ENCODE measurements around the gene FRMD7. TPM values are rescaled to one million over a fixed set of nuclear protein-coding genes. Genes with fewer than 3 reads are reported as not detected.

The FRMD7 gene
- total and polyA plus RNA-seq, 2 of the 4 experiments (the other 2 are of a cell fraction), result not detected

GRCh38 chrX:132045456-132045855, 82.4 kb downstream of the FRMD7 start:
- no peaks in the 10 kb centered on the region for H3K36me3 ChIP-seq (ENCODE audit: control insufficient read depth, insufficient read depth, low read length)
- no CpG with 5 or more reads among the region's 2 CpGs for WGBS, 2 experiments (ENCODE audit: extremely low coverage in 2 of 2, insufficient read length in 1 of 2)
- H3K9me1 ChIP-seq (ENCODE audit: insufficient read depth, low read length), result no peaks in the 10 kb centered on the region
- no peak overlapping the region for H4K8ac ChIP-seq (ENCODE audit: low read depth in 2 of 2, low read length in 2 of 2)
- no peak overlapping the region for H2BK20ac ChIP-seq (ENCODE audit: low read depth, low read length)
- H2BK15ac ChIP-seq (ENCODE audit: low read depth, low read length), result no peak overlapping the region
- H3K4me2 ChIP-seq (ENCODE audit: low read depth, low read length), result no peak overlapping the region
- no peak for ATAC-seq (ENCODE audit: low read depth)
- in situ Hi-C loops (cut with MboI; ENCODE audit: low sequenced_read_pairs) (no loop called here), dilution Hi-C loops (cut with HindIII; ENCODE audit: low sequenced_read_pairs, unreplicated experiment) (no loop called here), intact Hi-C loops (cut with micrococcal nuclease) (no loop called here)
- H3K4me1 ChIP-seq (ENCODE audit: control insufficient read depth, insufficient read depth, low read length), result no peaks in the 10 kb centered on the region
- H3K27ac ChIP-seq (ENCODE audit: insufficient read depth, low read length), result no peak overlapping the region
- no peak overlapping the region for H3K14ac ChIP-seq (replicated peaks; ENCODE audit: low read depth, low read length)
- H3K18ac ChIP-seq (ENCODE audit: low read depth, low read length), result no peak overlapping the region
- no peak overlapping the region for H3K56ac ChIP-seq (ENCODE audit: extremely low read depth, insufficient read depth, low read length)
- H3K9me3 ChIP-seq (ENCODE audit: control insufficient read depth, insufficient read depth, low read length), result no peaks in the 10 kb centered on the region
- H3K79me1 ChIP-seq (ENCODE audit: low read depth in 1 of 2, low read length in 2 of 2), result no peaks in the 10 kb centered on the region
- H2AK9ac ChIP-seq (replicated peaks; ENCODE audit: low read depth, low read length, poor library complexity), result no peak overlapping the region
- H2BK120ac ChIP-seq (ENCODE audit: low read depth, low read length), result no peak overlapping the region
- CTCF ChIA-PET, result no interaction called here
- no TSS peak for BruUV-seq (replicated peaks)
- POLR2A ChIA-PET (ENCODE audit: unreplicated experiment), result no interaction called here
- H4K5ac ChIP-seq (ENCODE audit: low read depth, low read length), result no peak overlapping the region
- H3K9ac ChIP-seq (ENCODE audit: low read depth, low read length), result no peak overlapping the region
- H3K4me3 ChIP-seq (ENCODE audit: insufficient read depth, low read depth, low read length), result no peak overlapping the region
- H3K4ac ChIP-seq (ENCODE audit: low read depth, low read length), result no peak overlapping the region
- no peaks in the 10 kb centered on the region for H4K20me1 ChIP-seq (ENCODE audit: insufficient read depth, low read length)
- no peak for DNase-seq
- H2BK5ac ChIP-seq (ENCODE audit: low read depth, low read length, poor library complexity, severe bottlenecking), result no peak overlapping the region
- TF ChIP-seq RCOR1 (IDR thresholded peaks at IDR 0.05; ENCODE audit: insufficient replicate concordance, low read length), result no peak
- TF ChIP-seq MAFK (IDR thresholded peaks at IDR 0.05; ENCODE audit: low read depth, low read length), result no peak
- TF ChIP-seq MXI1 (IDR thresholded peaks at IDR 0.05; ENCODE audit: borderline replicate concordance, low read depth, low read length), result no peak
- TF ChIP-seq FOS (IDR thresholded peaks at IDR 0.05; ENCODE audit: low read depth, low read length), result no peak
- TF ChIP-seq RAD21 (IDR thresholded peaks at IDR 0.05; ENCODE audit: low read length), result no peak
- TF ChIP-seq SMC3 (IDR thresholded peaks at IDR 0.05; ENCODE audit: low read depth, low read length), result no peak
- TF ChIP-seq BHLHE40 (IDR thresholded peaks at IDR 0.05; ENCODE audit: low read depth, low read length), result no peak
- TF ChIP-seq CHD1 (IDR thresholded peaks at IDR 0.05; ENCODE audit: low read depth, low read length), result no peak
- TF ChIP-seq MAZ (IDR thresholded peaks at IDR 0.05; ENCODE audit: borderline replicate concordance, low read depth, low read length), result no peak
- no peak for TF ChIP-seq CEBPB (IDR thresholded peaks at IDR 0.05; ENCODE audit: low read depth, low read length)
- TF ChIP-seq POLR2A (IDR thresholded peaks at IDR 0.05; ENCODE audit: low read depth, low read length), result no peak
- TF ChIP-seq ELK1 (IDR thresholded peaks at IDR 0.05; ENCODE audit: borderline replicate concordance, low read depth, low read length), result no peak
- no peak for TF ChIP-seq CTCF (conservative IDR thresholded peaks at IDR 0.05; ENCODE audit: low read depth, low read length)
- no peak for TF ChIP-seq RFX5 (IDR thresholded peaks at IDR 0.05; ENCODE audit: low read depth, low read length)
- no peak for TF ChIP-seq USF2 (IDR thresholded peaks at IDR 0.05; ENCODE audit: low read depth, low read length)
- no peak for TF ChIP-seq NFE2L2 (IDR thresholded peaks at IDR 0.05; ENCODE audit: low read depth, low read length)
- H4K91ac ChIP-seq (ENCODE audit: insufficient read depth, low read depth, low read length), result no peak overlapping the region
- H3K23ac ChIP-seq (ENCODE audit: low read depth, low read length), result no peak overlapping the region
- no peak overlapping the region for H2AK5ac ChIP-seq (ENCODE audit: low read depth, low read length)
- peaks cover 1% of the 10 kb centered on the region; the same call in 1 of the 2 replicates for H3K27me3 ChIP-seq (ENCODE audit: control insufficient read depth, insufficient read depth, low read length)
- H2AFZ ChIP-seq (replicated peaks; ENCODE audit: low read length, poor library complexity), result no peak overlapping the region

Data from IMR-90 (cell line).